SK-N-SH (cell line): ENCODE measurements around the gene DPPA3. TPM values are rescaled to one million over a fixed set of nuclear protein-coding genes. Genes with fewer than 3 reads are reported as not detected.

Experiments used
- CTCF ChIA-PET: fragments of 300-600, 350-600 bp; formaldehyde crosslinking; extraction: SDS; loops from one replicate; lab custom pipeline; 2021; lab: Yijun Ruan, JAX
- POLR2A ChIA-PET: fragments of 350-600 bp; sonication (Branson Sonifier 250); formaldehyde crosslinking; extraction: SDS; loops from one replicate; lab custom pipeline; 2020; ENCODE audit warnings: antibody characterized with exemption, inconsistent platforms; lab: Yijun Ruan, JAX
- DNase-seq: peaks from one replicate; pipeline ENCODE4 v3.0.0; 2012
- H2AFZ ChIP-seq: fragments of 200-600 bp; sonication (generic); 2 replicates; pipeline ENCODE4 v1.8.1; 2016; ENCODE audit warnings: antibody characterized with exemption, mild to moderate bottlenecking, low read depth
- H3F3A ChIP-seq: fragments of 200-600 bp; sonication (generic); replicated peaks from 2 replicates; pipeline ENCODE3; 2016; ENCODE audit warnings: antibody characterized with exemption, mild to moderate bottlenecking; ENCODE audit not compliant: insufficient read depth
- H3K27ac ChIP-seq, 2 experiments: fragments of 200-500 bp in 1 of 2; fragments of 200-600 bp in 1 of 2; sonication (Bioruptor generic) in 1 of 2; sonication (generic), shearing (Covaris generic) in 1 of 2; 2 replicates each; pipeline versions ENCODE4 v1.5.1 to v1.6.1; 2014 to 2016; ENCODE audit warnings: low read depth in 2 of 2, inconsistent platforms in 1 of 2, low read length in 1 of 2, mild to moderate bottlenecking in 1 of 2, mixed read lengths in 1 of 2
- H3K27me3 ChIP-seq: fragments of 200-600 bp; sonication (generic), shearing (Covaris generic); 2 replicates; pipeline ENCODE4 v1.6.1; 2016; ENCODE audit warnings: mixed run types; ENCODE audit not compliant: insufficient read depth
- H3K36me3 ChIP-seq, 2 experiments: fragments of 200-500 bp in 1 of 2; fragments of 200-600 bp in 1 of 2; sonication (Bioruptor generic) in 1 of 2; sonication (generic) in 1 of 2; replicated peaks in 1 of 2; 2 replicates each; pipeline versions ENCODE3 to v1.5.1; 2014 to 2016; ENCODE audit warnings: low read length in 1 of 2, mild to moderate bottlenecking in 1 of 2; ENCODE audit not compliant: insufficient read depth in 2 of 2, control insufficient read depth in 1 of 2
- H3K4me1 ChIP-seq, 2 experiments: fragments of 200-500 bp in 1 of 2; fragments of 200-600 bp in 1 of 2; sonication (Bioruptor generic) in 1 of 2; sonication (generic), shearing (Covaris generic) in 1 of 2; 2 replicates each; pipeline versions ENCODE4 v1.5.1 to v1.6.1; 2014 to 2016; ENCODE audit warnings: low read depth in 1 of 2, low read length in 1 of 2, mixed run types in 1 of 2; ENCODE audit not compliant: insufficient read depth in 2 of 2, control insufficient read depth in 1 of 2
- H3K4me2 ChIP-seq: fragments of 200-600 bp; sonication (generic), shearing (Covaris generic); 2 replicates; pipeline ENCODE4 v1.6.1; 2017; ENCODE audit warnings: mixed run types
- H3K4me3 ChIP-seq, 2 experiments: fragments of 200-500 bp in 1 of 2; fragments of 200-600 bp in 1 of 2; sonication (Bioruptor generic) in 1 of 2; sonication (generic), shearing (Covaris generic) in 1 of 2; 2 replicates each; pipeline versions ENCODE4 v1.5.1 to v1.8.1; 2014 to 2016; ENCODE audit warnings: low read depth in 2 of 2, inconsistent platforms in 1 of 2, low read length in 1 of 2, mild to moderate bottlenecking in 1 of 2, mixed read lengths in 1 of 2, moderate library complexity in 1 of 2
- H3K79me2 ChIP-seq: fragments of 200-600 bp; sonication (generic); 2 replicates; pipeline ENCODE4 v1.8.1; 2017; ENCODE audit warnings: mild to moderate bottlenecking; ENCODE audit not compliant: insufficient read depth
- H3K9ac ChIP-seq: fragments of 200-600 bp; sonication (generic); 2 replicates; pipeline ENCODE4 v1.6.1; 2017; ENCODE audit warnings: mixed run types
- H3K9me2 ChIP-seq: fragments of 200-600 bp; sonication (generic); 2 replicates; pipeline ENCODE4 v1.6.1; 2017; ENCODE audit warnings: mixed run types
- H3K9me3 ChIP-seq: fragments of 200-600 bp; sonication (generic); 2 replicates; pipeline ENCODE4 v1.6.1; 2017; ENCODE audit warnings: mixed run types, mild to moderate bottlenecking, moderate library complexity
- H4K20me1 ChIP-seq: fragments of 200-600 bp; sonication (generic); 2 replicates; pipeline ENCODE4 v1.6.1; 2017; ENCODE audit warnings: mild to moderate bottlenecking, mixed run types; ENCODE audit not compliant: insufficient read depth
- CHD2 ChIP-seq: fragments of 150-350 bp; IDR thresholded peaks from 2 replicates; pipeline ENCODE4 v1.6.1; 2018; ENCODE audit warnings: low read length; ENCODE audit not compliant: partially characterized antibody
- CTCF ChIP-seq: fragments of 200-600 bp; sonication (generic); IDR thresholded peaks from 2 replicates; pipeline ENCODE4 v1.6.1; 2017; ENCODE audit warnings: antibody characterized with exemption, mild to moderate bottlenecking, moderate library complexity
- EP300 ChIP-seq, 2 experiments: IDR thresholded peaks; 2 replicates each; pipeline versions ENCODE4 v1.4.0 to v1.6.1; 2012; ENCODE audit warnings: borderline replicate concordance in 1 of 2, low read depth in 1 of 2, low read length in 1 of 2
- EZH2phosphoT487 ChIP-seq: fragments of 200-600 bp; sonication (generic); IDR thresholded peaks from 2 replicates; pipeline ENCODE4 v1.6.1; 2017; ENCODE audit warnings: low read depth, mixed run types, mild to moderate bottlenecking, antibody characterized with exemption, moderate library complexity, borderline replicate concordance
- FOSL2 ChIP-seq: IDR thresholded peaks from 2 replicates; pipeline ENCODE4 v1.4.0; 2012; ENCODE audit warnings: low read depth, mild to moderate bottlenecking, moderate library complexity, borderline replicate concordance
- FOXM1 ChIP-seq: IDR thresholded peaks from 2 replicates; pipeline ENCODE4 v1.4.0; 2012; ENCODE audit warnings: low read depth, mild to moderate bottlenecking
- GABPA ChIP-seq: IDR thresholded peaks from 2 replicates; pipeline ENCODE4 v1.4.0; 2012; ENCODE audit warnings: low read depth, mild to moderate bottlenecking
- GATA2 ChIP-seq: sonication (generic); formaldehyde crosslinking; IDR thresholded peaks from 2 replicates; pipeline ENCODE4 v1.5.0; 2020; ENCODE audit warnings: mild to moderate bottlenecking, missing genetic modification reagents
- MAX ChIP-seq: IDR thresholded peaks from 2 replicates; pipeline ENCODE4 v1.4.0; 2012; ENCODE audit warnings: low read depth
- MEF2A ChIP-seq: IDR thresholded peaks from 2 replicates; pipeline ENCODE4 v1.4.0; 2012; ENCODE audit warnings: low read depth, borderline replicate concordance
- MXI1 ChIP-seq: IDR thresholded peaks from 2 replicates; pipeline ENCODE4 v1.6.1; 2012; ENCODE audit warnings: mild to moderate bottlenecking, low read depth, low read length, improper control_type of control experiment
- NRF1 ChIP-seq: IDR thresholded peaks from 2 replicates; pipeline ENCODE4 v1.6.1; 2012; ENCODE audit warnings: low read depth, mild to moderate bottlenecking, low read length
- PBX3 ChIP-seq: IDR thresholded peaks from 2 replicates; pipeline ENCODE4; 2012
- POLR2AphosphoS5 ChIP-seq: IDR thresholded peaks from 2 replicates; pipeline ENCODE4 v1.6.1; 2012; ENCODE audit warnings: low read depth, low read length
- RCOR1 ChIP-seq: fragments of 150-350 bp; IDR thresholded peaks from 2 replicates; pipeline ENCODE4 v1.6.1; 2017; ENCODE audit warnings: antibody characterized with exemption, low read length
- RFX5 ChIP-seq: IDR thresholded peaks from 2 replicates; pipeline ENCODE4 v1.6.1; 2012; ENCODE audit warnings: mild to moderate bottlenecking, improper control_type of control experiment, low read length
- RXRA ChIP-seq: IDR thresholded peaks from 2 replicates; pipeline ENCODE4 v1.4.0; 2012; ENCODE audit warnings: low read depth, mild to moderate bottlenecking, borderline replicate concordance
- TAF1 ChIP-seq: IDR thresholded peaks from 2 replicates; pipeline ENCODE4 v1.6.1; 2012; ENCODE audit warnings: low read depth, mild to moderate bottlenecking, low read length, moderate library complexity, borderline replicate concordance
- ZBTB33 ChIP-seq: IDR thresholded peaks from 2 replicates; pipeline ENCODE4 v1.4.0; 2012; ENCODE audit warnings: low read depth, borderline replicate concordance
- WGBS: methylation state at CpG from one replicate; pipeline ENCODE4 v1.1.6; 2017; ENCODE audit warnings: low lambda C conversion rate; 5-methylcytosine and 5-hydroxymethylcytosine counted together
- polyA plus RNA-seq, 3 experiments: library from polyadenylated mRNA; depleted of rRNA; stranded (reverse); fragments of >200 nt; gene quantifications; 2 replicates each; pipeline ENCODE4 v1.2.3, GENCODE V29; 2012

DPPA3 gene
- polyA plus RNA-seq, 1 of the 3 experiments (the other 2 are of a cell fraction): not detected

GRCh38 chr12:7719946-7720730 is 8.9 kb downstream of the DPPA3 start:
- H3K4me2 ChIP-seq: no peak overlapping the region
- no peaks in the 10 kb centered on the region for H3F3A ChIP-seq
- no peaks in the 10 kb centered on the region for H3K36me3 ChIP-seq
- no peaks in the 10 kb centered on the region for H3K4me1 ChIP-seq
- ChIA-PET POLR2A (no interaction called here), CTCF (no interaction called here)
- no peak overlapping the region for H2AFZ ChIP-seq
- DNase-seq: no peak
- no peaks in the 10 kb centered on the region for H4K20me1 ChIP-seq
- H3K9me2 ChIP-seq: no peaks in the 10 kb centered on the region
- H3K27me3 ChIP-seq: peaks cover 15% of the 10 kb centered on the region; the same call in 1 of the 2 replicates
- no peak overlapping the region for H3K27ac ChIP-seq
- no peak overlapping the region for H3K4me3 ChIP-seq
- no peak overlapping the region for H3K9ac ChIP-seq
- TF ChIP-seq TAF1: no peak
- no peak for TF ChIP-seq GATA2 (CRISPR knock-in tag)
- no peak for TF ChIP-seq CHD2
- TF ChIP-seq ZBTB33: no peak
- no peak for TF ChIP-seq FOXM1
- TF ChIP-seq MAX: no peak
- no peak for TF ChIP-seq CTCF
- TF ChIP-seq MEF2A: no peak
- no peak for TF ChIP-seq RCOR1
- TF ChIP-seq EP300 (IDR thresholded peaks at IDR 0.05; ENCODE audit: borderline replicate concordance in 1 of 2, low read depth in 1 of 2, low read length in 1 of 2): no peak
- TF ChIP-seq EZH2phosphoT487: no peak
- no peak for TF ChIP-seq GABPA
- TF ChIP-seq NRF1: no peak
- no peak for TF ChIP-seq PBX3
- no peak for TF ChIP-seq RXRA
- TF ChIP-seq POLR2AphosphoS5: no peak
- TF ChIP-seq RFX5: no peak
- no peak for TF ChIP-seq FOSL2
- TF ChIP-seq MXI1: no peak
- H3K9me3 ChIP-seq: no peaks in the 10 kb centered on the region
- H3K79me2 ChIP-seq: no peaks in the 10 kb centered on the region
- WGBS: 14% methylated on average over 15 of the region's 15 CpGs
